LHCN-M2 (cell line): ENCODE data around the gene MAML2. TPM values are rescaled to one million over a fixed set of nuclear protein-coding genes. Genes with fewer than 3 reads are reported as not detected.

Source experiments
- DNase-seq: peaks from one replicate; pipeline ENCODE4 v3.0.0-alpha.2; 2012; ENCODE audit warnings: low read depth
- total RNA-seq: library from RNA; depleted of rRNA; stranded (reverse); fragments of >200 nt; gene quantifications from 2 replicates; pipeline ENCODE4 v1.2.3, GENCODE V29; 2014; rRNA removed

Gene MAML2
- total RNA-seq, 1 experiment from 2014 or later, result 12.1 TPM

DNA sequence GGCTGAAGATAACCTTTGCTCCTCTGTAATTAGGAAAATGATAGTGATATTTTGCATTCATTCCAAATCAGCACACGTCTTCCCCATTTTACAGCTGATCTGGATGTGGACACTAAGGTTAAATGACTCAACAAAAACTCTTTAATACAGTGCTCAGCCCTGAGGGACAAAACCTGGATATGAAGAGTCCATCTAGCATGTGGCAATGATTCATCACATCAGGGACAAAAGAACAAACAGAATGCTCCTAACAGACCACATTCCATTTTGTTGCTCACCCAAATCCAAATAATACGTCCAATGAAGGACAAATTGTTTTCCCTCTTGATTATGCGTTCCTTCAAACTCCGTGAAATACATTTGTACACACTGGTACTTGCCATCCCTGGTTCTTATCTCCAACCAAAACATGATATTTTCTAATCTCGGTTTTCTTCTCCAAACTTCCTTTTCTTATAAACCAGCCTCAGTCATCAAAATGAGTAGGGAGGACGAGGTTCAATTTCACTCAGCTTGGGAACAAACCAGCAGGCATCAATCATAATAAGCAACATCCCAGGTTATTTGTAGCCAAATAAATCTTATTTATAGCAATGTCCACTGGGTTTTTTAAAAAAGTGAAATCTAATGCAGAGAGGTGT is 365.3 kb downstream of the MAML2 start:
- DNase-seq, result peak; percentile 82

DNA sequence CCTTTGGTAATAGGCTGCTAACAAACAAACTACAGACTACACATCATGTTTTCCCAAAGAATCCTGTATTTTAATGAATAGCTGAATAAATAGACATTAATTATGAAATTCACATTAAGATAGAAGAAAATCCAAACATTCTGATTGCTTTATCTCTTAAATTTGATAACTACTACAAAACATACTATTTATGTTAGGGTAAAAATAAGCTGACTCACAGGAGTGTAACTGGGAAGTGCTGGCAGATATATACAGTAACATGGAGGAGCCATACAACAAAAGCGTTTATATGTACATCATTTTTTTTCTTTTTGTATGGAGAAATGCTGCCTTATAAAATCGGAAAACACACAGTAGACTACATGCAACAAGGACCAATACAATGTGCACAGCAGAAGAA is 366.4 kb downstream of the MAML2 start:
- DNase-seq, result no peak

DNA sequence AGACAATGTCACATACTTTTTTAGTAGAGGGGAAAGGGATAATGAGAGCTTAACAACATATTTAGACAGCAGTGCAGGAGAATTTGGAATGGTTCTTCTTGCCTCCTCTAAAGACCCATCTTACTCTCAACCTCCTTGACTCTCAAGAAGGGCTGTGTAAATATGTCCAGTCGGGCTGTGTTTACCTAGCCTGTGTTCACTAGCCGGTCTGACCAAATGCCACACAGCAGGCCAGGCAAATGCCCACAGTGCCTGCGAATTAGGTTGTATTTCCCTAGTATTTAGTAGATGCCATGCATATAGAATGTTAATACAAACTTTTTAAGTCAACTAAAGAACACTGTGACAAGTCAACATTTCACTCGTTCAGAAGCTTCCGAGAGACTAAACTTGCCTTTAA is 367.7 kb downstream of the MAML2 start:
- no peak for DNase-seq

DNA sequence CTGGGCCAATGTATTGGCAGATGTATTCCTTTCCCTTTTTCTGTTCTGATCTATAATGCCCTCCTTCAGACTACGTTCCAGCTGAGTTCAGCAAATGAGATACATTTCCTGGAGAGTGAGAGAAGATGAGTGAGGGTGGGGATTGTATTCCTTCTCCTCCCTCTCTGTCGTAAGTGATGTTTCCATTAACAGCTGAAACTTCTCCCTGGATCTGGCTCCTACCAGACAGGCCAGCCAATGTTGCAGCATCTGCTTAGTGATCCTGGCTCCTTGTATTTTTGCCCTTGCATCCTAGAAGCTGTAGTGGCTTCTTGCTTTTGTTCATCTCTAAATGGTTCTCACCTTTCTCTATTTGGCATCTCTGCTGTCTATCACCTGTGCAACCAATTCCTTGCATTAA is 370.9 kb downstream of the MAML2 start:
- DNase-seq, result no peak

DNA sequence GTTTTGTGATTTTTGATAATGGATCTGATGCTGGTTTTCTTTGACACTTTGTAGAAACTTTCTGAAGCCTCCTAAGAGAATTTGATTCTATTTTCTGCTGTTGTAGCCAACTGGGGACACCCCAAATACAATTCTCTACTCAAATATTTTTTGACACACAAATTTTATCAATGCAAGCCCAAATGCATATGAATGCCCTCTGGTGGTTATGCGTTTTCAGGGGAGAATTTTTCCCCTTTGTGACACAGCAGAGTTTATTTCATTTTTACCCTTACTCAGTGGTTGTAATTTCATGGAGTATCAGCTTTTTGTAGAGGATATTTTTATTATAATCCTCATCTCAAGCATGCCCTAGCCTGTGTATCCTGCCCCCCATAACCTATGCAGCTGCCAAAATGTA is 374.4 kb downstream of the MAML2 start:
- no peak for DNase-seq

DNA sequence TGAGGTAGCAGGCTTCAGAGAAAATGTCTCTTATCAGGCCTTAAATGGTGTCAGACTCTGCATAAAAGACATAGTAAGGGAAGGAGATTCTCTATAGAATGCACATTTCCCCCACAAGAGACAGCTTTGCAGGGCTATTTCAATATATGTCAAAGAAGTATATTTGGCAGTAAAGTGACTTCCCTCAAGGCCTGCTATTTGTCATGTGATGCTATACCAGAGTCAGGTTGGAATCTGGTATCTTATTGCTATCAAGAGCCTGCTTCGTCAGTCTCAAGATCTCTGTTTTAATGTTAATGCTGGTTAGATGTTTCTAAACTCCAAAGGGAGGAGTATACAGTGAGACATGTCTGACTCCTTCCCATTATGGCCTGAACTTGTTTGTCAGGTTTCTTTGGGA is 378.7 kb downstream of the MAML2 start:
- DNase-seq, result no peak

DNA sequence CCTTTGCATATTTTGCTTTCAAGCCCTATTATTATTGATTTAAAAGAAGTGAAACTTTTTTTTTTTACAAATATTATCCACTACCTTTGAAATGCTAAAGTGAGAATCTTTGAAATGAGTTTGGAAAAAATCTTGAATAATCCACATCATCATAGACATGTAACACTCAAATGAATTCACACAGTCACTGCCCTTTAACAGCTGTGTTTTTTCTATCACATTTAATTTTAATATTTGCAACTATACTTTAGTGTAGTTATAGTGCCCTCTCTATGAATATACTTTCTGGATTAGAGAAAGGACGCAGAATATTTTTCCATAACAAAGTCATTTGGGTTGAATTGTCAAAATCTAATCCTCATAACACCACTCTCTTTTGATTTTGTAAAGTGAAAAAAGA is 381.2 kb downstream of the MAML2 start:
- DNase-seq, result no peak

DNA sequence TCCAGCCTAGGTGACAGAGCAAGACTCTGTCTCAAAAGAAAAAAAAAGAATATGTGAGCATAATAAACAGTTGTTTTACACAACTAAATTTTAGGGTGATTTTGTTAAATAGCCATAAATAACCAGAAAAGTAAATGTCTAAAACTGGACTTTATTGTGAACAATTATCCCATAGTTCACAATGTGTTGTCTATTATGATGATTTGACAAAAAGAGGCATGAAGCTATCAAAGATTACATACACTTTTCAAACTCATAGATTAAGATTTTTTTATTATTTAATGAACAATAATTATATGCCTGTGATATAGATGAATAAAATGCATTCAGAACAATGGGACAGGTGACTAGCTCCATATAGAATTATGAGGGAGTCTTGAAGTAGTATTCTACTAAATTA is 392.1 kb downstream of the MAML2 start:
- DNase-seq, result no peak

DNA sequence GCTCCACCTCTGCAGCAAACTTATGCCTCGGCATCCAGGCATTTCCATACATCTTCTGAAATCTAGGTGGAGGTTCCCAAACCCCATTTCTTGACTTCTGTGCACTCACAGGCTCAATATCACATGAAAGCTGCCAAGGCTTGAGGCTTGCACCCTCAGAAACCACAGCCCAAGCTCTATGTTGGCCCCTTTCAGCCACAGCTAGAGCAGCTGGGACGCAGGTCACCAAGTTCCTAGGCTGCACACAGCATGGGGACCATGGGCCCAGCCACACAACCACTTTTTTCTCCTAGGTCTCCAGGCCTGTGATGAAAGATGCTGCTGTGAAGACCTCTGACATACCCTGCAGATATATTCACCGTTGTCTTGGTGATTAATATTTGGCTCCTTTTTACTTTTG is 394.4 kb downstream of the MAML2 start:
- DNase-seq, result no peak

DNA sequence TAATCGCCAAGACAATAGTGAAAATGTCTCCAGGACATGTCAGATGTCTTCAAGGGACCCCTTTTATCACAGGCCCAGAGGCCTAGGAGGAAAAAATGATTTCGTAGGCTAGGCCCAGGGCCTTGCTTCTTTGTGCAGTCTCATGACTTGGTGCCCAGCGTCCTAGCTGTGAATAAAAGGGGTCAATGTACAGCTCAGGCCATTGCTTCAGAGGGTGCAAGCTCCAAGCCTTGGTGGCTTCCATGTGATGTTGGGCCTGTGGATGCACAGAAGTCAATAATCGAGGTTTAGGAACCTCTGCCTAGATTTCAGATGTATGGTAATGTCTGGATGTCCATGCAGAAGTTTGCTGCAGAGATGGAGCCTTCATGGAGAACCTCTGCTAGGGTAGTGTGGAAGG is 398.4 kb downstream of the MAML2 start:
- no peak for DNase-seq

DNA sequence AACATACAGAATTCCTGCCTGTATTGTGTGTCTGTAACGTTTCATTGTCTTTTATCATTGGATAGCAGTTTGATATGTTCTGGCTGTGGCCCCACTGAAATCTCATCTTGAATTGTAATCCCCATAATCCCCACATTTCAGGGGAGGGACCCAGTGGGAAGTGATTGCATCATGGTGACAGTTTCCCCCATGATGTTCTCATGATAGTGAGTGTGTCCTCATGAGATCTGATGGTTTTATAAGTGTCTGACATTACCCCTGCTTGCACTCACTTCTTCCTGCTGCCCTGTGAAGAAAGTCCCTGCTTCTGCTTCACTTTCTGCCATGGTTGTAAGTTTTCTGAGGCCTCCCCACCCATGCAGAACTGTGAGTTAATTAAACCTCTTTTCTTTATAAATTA is 399.4 kb downstream of the MAML2 start:
- no peak for DNase-seq

DNA sequence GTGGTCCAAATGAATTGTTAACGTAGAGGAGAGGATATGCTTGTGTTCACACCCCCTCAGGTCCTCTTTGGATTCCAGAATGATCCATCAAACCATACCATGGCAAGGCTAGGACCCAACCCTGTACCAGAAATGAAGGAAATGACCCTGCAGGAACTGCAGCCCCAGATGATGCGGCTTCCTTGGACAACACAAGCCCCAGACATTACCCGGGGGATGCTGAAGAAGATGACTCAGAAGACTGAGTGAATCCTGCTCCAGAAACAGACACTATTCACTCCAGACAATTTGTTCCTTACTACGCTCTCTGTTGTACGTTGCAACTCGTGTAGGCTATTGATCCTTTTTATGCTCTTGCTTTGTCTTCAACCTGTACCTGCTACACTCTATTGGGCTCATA is 403.9 kb downstream of the MAML2 start:
- no peak for DNase-seq

DNA sequence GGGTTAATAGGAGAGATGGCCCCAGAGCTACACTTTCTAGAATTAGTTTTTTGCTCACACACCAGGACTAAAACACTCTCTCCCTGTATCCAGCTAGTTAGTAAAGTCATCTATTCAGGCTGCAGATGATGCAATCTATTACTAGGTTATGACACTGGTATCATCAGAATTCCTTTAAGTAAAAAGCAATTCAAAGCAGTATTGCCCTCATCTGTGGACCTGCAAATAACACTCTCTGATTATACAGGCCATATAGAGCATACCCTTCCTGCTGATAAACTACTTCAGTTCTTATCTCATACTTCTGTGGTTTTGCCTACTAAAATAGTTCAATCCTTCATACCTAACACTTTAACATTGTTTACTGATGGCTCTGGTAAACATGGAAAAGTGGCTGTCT is 405.6 kb downstream of the MAML2 start:
- DNase-seq, result no peak

DNA sequence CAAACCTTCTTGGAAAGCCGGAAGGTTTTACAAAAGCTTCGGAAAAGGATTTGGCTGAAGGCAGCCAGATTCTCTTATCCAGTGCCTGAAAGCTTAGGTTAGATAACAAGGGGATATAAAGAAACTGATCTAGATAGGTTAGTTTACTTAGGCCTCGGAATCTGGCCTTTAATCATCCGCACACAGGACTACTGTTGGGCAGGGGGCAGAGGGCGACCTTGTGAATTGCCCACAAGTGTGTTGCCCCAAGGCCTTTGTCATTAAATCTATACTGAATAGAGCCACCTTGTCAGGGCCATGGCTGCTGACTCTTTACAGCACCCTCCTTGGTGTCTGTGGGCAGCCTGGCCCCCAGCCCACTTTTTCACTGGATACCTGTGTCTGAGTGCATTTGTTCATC is 409.4 kb downstream of the MAML2 start:
- DNase-seq, result no peak

DNA sequence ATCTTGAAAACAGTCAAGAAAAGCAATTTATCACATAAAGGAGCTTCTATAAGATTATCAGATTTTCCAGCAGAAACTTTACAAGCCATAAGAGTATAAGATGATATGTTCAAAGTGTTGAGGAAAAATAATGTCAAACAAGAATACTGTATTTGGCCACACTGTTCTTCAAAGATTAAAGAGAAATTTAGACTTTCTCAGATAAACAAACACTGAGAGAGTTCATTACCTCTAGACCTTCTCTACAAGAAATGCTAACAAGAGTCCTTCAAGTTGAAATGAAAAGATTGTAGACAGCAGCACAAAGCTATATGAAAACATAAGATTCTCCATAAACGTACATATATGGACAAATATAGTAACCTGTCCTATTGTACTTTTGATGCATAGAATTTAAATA is 411.1 kb downstream of the MAML2 start:
- no peak for DNase-seq

DNA sequence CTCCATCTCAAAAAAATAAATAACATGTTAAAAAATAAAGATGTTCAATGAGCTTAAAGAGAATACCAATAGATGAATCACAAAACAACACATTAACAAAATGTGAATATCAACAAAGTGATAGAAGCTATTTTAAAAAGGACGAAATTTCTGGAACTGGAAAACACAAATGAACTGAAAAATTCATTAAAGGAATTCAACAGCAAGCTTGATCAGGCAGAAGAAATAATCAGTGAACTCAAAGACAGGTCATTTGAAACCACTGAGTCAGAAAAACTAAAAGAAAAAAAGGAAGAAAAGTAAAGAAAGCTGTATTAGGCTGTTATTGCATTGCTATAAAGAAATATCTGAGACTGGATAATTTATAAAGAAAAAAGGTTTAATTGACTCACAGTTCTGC is 412.0 kb downstream of the MAML2 start:
- DNase-seq, result no peak

DNA sequence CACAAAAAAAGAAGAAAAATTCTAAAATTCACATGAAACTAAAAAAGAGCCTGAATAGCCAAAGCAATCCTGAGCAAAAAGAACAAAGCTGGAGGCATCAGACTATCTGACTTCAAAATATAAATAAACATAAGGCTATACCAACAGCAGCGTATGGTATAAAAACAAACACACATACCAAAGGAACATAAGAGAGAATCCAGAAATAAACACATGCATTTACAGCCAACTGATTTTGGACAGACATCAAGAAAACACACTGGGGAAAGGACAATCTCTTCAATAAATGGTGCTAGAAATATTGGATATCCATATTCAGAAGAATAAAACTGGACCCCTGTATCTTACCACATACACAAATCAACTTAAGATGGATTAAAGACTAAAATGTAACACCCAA is 416.3 kb downstream of the MAML2 start:
- no peak for DNase-seq

Other genes with a start within 250 kb of the MAML2 start
- gene CCDC82, start 46.7 kb upstream of the MAML2 start, total RNA-seq, result 17.6 and 23.6 TPM in 2 replicates
- gene JRKL, start 46.8 kb upstream of the MAML2 start, total RNA-seq, result 6.6 and 7.3 TPM in 2 replicates